ENCODE results near the gene STAB1.

Gene STAB1

GRCh38 chr3:52458031-52458760, 36.9 kb upstream of the STAB1 start:
- DNase-seq, result no peak

GRCh38 chr3:52458770-52459545, 36.2 kb upstream of the STAB1 start:
- DNase-seq, result no peak

DNA sequence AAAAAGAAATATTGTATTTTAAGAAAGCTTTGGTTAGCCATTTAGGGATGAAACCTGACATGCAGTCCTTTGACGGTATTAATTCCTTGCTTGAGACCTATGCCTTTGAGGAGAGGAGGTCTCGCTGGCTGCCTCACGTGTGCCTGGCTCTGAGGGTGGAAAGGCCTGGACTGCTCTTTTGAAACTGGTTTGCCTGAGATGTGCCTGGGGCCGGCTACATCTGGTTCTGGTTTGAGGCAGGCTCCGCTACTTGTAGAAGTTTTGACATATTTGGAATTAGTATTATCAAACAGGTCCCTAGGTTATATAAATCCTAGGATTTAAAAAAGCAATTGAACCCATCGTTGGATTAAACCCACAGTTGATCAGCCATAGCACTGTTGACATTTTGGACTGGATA, 33.3 kb upstream of the STAB1 start:
- no peak for DNase-seq

DNA sequence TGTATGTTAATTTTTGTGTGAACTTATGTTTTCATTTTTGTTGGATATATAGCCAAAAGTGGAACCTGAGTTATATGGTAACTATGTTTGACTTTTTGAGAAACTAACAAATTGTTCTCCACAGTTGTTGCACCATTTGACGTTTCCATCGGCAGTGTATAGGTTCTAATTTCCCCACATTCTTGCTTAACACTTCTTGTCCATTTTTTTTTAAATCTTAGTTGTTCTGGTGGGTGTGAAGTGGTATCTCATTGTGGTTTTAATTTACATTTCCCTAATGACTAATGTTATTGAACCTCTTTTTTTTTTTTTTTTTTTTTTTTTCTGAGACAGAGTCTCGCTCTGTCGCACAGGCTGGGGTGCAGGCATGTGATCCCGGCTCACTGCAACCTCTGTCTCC, 31.7 kb upstream of the STAB1 start:
- no peak for DNase-seq

GRCh38 chr3:52468336-52468735, 26.8 kb upstream of the STAB1 start:
- no peak for DNase-seq

DNA sequence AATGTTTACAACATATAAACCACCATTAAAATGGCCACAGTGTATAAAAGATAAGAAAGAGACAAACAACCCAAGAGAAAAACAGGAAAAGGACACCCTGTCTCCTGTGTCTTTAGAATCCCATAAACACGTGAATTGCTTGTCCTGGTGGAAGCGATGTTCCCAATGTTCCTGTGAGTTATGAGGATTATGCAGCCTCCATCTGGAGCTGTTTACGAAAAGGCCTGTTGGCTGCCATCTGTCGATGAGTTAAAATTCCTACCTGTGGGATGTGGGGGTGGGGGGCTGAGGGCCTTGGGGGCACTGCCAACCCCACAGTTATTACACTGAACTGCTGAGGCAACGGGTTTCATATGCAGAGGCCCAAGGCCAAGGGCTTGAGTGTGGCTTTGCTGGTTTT, 26.1 kb upstream of the STAB1 start:
- no peak for DNase-seq

DNA sequence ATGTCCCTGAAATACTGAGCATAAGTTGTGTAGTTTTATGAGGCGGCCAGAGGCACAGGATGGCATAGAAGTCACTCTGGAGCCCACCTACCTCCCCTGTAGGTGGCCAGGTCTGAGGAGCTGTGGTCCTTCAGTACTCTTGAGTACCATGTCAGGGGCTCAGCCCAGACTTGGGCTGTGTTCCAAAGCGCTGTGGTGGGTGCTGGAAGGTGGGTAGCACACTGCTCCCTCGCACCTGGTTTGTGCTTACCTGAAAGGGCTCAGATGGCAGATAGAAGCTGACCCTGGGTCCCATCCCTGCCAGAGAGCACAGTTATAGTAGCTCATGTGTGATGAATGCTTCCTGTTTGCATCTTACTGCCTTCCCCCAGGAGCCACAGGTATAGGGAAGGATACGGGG, 24.2 kb upstream of the STAB1 start:
- no peak for DNase-seq

GRCh38 chr3:52471371-52472238, 23.5 kb upstream of the STAB1 start:
- no peak for DNase-seq

DNA sequence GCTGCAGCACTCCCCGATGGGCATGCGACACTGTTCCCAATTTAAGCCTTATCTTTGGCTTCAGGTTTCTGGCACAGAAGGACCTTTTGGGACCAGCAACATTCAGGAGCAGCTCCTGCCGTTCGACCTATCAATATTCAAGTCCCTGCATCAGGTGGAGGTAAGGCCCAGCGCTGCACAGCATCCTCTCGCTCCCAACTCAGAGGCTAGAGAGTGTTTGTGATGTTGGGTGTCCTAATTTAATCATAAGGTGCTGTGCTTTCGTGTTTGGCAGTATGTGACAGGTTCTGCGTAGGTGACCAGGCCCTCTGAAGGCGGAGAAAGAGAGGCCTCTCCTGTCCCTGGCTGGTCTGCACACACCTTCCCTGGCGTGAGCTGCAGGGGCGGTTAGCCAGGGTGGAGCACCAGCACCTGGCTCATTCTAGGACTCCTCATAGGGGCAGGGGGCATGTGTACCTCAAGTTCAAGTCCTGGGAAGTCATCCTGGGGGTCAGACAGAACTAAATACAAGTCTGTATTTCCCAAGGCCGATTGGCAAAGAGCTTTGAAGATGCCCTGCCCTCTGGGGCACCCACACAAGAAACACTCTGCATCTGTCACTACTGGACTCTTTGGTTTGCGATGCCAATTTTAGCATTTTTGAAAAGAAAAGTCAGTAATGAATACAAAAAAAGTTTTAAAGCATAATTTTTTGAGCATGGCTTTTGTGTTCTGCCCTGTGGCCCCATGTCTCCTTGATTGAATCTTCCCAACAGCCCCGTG, 22.7 kb upstream of the STAB1 start:
- no peak for DNase-seq

DNA sequence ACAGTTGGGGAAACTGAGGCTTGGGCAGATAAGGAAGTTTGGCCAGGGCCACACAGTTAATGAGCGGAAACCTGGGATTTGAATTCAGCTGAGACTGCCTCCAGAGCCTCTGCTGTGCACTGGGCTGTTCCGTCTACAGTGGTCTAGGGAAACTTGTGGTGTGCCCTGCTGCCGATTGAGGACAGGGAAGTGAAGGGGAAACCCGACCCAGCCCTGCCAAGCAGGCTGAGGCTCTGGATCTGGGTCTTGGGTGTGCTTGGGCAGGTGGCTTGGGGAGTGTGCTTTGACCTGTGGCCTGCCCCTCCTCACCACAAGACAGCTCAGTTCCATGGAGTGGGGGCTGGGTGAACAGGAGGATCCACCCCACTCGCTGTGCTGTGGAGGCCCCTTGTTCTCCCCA, 22.1 kb upstream of the STAB1 start:
- DNase-seq, result no peak

GRCh38 chr3:52477076-52477795, 17.9 kb upstream of the STAB1 start:
- DNase-seq, result no peak

GRCh38 chr3:52477796-52478095, 17.4 kb upstream of the STAB1 start:
- DNase-seq, result no peak

- no peak for DNase-seq
Observed at GRCh38 chr3:52479037-52479876, 15.9 kb upstream of the STAB1 start.

DNA sequence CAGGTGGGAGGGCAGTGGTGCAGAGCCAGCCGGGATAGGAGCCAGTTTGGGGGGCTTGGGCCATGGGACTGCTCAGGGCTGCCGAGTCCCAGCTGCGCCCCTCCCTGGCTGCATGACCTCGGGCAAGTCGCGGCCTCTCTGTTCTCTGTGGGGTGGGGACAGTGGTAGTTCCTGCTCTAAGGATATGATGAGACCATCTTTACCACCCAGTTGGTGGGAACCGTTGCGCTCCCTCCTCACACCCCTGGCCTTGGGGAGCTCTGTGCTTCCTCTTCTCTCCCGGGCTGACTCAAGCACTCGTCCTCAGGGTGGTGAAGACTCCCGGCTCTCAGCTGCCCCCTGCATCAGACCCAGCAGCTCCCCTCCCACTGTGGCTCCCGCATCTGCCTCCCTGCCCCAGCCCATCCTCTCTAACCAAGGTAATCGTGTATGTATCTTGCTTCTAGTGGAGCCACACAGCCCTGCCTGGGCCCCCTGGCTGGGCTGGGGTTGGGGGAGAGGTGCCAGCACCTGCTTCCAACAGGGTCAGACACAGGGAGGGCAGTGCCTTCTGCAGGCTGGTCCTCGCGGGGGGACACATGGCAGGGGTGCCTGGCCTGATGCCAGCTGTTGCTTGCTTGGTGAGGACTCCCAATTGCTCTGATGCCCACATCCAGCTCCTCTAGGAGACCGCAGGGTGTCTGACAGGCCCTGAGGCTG, 15.1 kb upstream of the STAB1 start:
- DNase-seq, result no peak

GRCh38 chr3:52480768-52481715, 14.1 kb upstream of the STAB1 start:
- no peak for DNase-seq

DNA sequence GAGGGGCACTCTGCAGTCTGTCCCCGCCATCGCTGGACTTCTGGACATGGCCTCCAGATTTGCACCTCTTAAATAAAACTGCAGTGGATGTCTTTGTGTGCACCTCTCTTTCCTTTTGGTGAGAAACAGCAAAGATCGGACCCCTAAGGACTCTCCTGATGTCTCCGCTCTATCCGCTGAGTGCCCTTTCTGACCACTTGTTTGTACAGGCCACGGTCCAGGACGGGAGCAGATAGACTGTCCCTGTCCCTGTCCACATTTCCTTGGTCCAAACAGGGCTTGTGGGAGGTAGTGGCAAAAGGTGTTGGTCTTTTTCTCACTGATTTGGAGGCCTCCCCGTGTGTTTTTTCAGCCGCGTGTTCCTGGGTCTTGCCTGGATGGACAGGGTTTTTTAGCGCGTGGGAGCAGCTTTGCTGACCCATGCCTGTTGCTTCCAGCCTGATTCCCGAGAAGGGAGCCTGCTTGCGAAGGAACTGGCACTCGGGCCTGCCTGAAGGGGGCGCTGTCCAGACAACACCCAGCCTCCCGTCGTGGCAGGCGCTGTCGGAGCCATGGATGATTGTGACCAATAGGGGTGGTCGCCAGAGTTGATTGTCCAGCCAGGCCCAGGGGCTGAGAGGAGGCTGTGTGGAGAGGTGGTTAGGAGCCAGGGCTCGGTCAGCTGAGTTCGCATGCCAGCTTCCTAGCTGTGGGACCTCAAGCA, 13.2 kb upstream of the STAB1 start:
- no peak for DNase-seq

DNA sequence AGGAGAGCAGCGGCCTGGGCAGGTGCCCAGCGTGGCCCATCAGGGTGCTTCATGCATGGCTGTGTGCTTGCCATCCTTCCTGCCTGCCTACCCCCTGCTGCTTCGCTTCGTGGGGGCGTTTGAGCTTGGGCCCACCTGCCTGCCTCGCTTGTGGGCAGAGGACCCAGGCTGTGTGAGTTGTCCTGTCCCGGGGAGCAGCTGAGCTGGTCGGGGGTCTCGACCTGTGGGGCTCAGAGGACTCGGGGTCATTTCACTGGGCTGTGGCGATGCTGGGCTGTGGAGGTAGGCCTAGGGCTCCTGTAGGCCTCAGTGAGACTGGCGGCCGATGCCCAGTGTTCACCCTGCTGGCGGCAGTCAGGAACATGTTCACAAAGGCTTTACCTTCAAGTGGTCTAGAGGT, 12.1 kb upstream of the STAB1 start:
- no peak for DNase-seq

DNA sequence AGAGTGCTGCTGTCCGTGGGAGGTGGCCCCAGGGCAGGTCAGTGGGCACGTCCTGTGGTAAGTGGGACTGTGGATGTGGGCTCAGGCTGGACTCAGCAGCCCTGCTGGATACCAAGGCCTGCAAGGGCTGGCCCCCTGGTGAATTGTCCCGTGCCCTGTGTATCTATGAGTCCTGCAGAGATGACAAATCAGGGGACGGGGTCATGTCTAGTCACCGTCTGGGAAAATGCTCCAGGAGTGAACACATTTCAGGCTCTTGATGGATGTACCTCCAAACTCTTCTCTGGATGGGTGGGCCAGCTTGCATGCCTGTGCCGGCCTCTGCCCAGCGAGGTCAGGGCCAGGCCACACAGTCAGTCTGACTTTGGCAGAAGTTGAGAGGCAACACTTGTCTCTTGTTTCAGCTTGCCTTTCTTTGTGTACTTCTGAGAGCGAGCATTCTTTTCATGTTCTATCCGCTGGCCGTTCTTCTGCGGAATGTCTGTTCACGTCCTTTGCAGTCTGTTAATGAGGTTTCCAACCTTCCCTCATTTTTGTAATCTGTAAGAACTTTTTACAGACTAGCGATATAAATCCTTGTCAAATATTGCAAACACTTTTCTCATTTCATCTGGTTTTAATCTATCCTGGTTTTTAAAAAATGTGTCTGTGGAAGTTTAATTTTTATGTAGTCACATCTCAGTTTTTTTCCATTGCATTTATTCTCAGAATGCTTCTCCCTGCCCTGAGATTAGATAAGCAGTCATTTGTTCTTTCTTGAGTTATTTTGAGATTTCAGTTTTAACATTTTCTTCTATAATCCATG, 11.4 kb upstream of the STAB1 start:
- DNase-seq, result no peak
